KG1 (cell line): ENCODE data around the gene AP4S1.
"Not testable (repeated sequence)": the region's sequence is repeated elsewhere in the genome, so short reads cannot be mapped to it uniquely, and the experiment has no call there.

Experiments
- DNase-seq: peaks from one replicate; lab custom pipeline; 2025; lab: John Stamatoyannopoulos, UW

Gene AP4S1

DNA sequence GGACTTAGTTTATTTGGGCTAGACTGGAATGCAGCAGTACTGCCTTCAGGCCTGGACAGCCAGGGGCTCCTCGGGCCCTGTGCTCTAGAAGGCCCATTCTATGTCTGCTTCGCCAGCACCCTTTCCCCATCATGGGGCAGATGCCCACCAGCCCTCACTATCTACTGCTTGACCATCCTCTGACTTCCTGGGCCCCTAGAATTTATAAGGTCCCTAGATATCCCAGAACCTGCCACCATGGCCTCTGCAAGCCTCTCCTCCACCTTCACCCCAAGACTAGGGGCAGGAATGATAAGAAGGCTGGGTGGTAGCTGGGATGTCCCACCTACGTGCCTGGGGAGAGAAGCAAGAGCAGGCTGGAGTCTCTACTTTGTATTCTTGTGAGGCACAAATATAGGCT lies 59.6 kb downstream of the AP4S1 start:
- DNase-seq: no peak

DNA sequence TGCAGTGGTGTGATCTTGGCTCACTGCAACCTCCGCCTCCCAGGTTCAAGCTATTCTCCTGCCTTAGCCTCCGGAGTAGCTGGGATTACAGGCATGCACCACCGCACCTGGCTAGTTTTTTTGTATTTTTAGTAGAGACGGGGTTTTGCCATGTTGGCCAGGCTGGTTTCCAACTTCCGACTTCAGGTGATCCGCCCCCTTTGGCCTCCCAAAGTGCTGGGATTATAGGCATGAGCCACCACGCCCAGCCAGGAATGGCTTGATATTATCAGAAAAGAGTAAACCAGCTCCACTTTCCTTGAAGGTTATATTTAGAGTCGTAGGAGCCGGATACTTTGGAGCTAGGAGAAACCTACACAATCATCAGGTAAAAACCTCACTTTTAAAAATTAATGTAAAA lies 61.0 kb downstream of the AP4S1 start:
- not testable (repeated sequence) for DNase-seq

DNA sequence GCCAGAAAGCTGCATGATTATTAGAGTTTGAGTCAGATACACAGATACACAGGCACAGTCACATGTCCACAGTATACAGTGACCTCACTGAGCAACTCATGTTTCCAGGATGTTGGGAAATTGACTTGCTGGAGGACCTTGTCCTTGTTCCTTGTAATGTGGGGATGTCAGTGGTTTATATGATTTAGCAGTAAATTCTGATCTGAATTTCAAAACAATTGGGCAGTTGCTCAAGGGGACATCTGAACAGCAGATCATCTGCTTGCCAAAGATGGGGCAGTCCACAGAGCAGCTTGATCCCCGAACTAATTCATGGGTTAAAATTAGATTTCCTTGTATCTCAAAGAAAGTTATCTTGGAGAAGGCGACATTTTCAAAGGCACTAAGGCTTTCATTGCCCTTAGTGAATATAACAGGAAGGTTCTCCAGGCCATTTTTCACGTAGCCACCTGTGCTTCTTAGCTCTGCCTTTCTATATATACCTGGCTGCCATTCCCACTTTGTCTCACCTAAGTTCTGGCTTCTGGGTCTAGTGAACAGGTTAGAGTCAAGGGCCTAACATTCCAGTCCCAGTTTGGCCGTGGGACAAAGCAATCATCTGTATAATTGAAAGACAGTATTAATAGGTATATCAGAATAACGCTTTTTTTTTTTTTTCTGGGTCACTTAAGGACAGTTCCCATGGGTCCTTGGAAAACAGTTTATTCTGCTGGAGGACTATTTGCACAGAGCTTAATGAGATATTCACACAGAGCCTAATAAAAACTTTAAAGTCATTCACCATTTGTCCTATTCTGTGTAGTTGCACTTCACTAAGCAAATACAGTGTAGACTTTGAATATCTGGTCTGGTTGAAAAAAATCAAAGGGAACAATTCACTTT lies 65.7 kb downstream of the AP4S1 start:
- DNase-seq: no peak

DNA sequence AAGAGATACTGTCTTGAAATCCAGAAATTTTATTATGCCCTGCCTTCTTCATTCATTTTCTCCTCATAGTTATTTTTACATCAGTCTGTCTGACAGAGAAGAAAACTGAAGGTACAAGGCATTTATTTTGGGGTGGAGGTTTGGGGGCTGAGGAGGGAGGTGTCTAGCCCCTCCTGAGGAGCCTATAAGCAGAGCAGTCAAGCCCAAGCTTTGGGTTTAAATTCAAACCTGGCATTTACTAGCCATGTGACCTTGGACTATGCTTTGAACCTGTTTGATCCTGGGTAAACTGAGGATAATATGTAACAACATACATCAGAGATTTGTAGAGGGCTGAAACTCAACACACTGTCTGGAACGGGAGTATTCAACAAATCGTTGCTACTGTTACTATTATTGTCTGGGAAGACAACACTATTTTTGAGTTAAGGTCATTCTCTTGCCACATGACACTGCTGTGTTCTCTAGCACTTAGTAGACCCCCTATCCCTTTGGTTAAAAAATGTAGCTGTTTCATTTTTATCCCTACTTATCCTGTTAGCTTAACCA lies 66.8 kb downstream of the AP4S1 start:
- DNase-seq: no peak

DNA sequence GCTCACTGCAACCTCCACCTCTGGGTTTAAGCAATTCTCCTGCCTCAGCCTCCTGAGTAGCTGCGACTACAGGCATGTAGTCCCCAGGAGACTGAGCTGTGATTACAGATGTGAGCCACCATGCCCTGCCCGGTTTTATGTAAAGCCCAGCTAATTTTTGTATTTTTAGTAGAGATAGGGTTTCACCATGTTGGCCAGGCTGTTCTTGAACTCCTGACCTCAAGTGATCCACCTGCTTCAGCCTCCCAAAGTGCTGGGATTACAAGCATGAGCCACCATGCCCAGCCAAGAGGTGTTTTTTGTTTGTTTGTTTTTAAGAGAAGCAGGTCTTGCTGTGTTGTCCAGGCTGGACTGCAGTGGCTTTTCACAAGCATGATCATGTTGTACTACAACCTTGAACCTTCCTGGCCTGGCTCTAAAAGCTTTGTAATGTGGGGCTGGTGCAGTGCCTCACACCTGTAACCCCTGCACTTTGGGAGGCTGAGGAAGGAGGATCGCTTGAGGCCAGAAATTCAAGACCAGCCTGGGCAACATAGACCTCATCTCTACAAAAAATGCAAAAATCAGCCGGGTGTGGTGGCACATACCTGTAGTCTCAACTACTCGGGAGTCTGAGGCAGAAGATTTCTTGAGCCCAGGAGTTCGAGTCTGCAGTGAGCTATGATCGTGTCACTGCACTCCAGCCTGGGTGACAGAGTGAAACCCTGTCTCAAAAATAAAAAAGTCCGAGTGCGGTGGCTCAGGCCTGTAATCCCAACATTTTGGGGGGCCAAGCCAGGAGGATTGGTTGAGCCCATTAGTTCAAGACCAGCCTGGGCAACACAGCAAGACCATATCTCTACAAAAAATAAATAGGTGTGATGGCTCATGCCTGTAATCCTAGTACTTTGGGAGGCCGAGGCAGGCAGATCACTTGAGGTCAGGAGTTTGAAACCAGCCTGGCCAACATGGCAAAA lies 68.7 kb downstream of the AP4S1 start:
- not testable (repeated sequence) for DNase-seq

DNA sequence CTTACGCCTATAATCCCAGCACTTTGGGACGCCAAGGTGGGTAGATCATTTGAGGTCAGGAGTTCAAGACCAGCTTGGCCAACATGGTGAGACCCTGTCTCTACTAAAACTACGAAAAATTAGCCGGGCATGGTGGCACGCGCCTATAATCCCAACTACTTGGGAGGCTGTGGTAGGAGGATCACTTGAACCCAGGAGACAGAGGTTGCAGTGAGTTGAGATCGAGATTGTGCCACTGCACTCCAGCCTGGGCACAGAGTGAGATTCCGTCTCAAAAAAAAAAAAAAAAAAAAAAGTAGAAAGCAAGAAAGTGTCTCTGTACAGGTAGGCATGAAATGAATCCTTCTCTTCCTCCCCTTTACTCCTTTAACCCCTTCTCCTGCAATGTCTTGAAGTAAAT lies 70.4 kb downstream of the AP4S1 start:
- DNase-seq: not testable (repeated sequence)

DNA sequence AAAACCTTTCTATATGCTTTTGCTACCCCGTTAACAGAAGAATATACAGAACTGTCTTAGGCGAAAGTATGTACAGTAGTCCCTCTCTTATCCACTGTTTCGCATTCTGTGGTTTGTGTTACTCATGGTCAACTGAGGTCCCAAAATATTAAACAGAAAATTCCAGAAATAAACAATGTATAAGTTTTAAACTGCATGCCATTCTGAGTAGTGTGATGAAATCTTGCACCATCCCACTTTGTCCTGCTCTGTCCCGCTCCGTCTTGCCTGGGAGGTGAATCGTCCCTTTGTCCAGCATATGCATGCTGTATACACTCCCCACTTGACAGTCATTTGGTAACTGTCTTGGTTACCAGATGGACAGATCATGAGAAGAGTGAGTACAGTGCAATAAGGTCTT lies 70.8 kb downstream of the AP4S1 start:
- no peak for DNase-seq

DNA sequence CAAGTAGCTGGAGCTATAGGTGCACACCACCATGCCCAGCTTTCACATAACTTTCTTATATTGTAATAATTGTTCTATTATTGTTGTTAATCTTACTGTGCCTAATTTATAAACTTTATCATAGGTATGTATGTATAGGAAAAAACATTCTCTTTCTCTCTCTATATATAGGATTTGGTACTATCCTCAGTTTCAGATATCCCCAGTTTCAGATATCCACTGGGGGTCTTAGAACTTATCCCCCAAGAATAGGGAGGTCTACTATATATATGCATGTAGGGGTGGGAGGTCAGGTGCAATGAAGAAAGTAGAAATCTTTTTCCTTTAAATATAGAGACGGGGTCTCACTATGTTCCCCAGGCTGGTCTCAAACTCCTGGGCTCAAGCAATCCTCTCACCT lies 71.6 kb downstream of the AP4S1 start:
- no peak for DNase-seq

DNA sequence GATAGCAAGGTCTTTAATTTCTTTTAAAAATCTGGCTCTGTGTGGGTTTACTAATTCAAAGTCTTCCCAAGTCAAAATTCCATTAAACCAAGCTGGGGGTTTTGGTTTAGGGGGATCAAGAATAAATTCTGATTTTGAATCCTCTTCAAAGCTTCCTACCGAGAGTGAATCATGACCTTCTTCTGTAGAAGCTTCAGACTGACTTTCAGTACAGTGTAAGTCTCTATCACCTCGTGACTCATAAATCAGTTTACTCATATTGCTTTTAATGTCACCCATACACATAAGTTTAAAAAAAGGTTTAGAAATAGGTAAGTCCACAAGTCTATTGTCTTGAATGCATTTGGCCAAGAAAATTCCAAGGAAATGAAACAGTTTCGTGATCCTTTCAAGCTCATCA lies 81.3 kb downstream of the AP4S1 start:
- no peak for DNase-seq

DNA sequence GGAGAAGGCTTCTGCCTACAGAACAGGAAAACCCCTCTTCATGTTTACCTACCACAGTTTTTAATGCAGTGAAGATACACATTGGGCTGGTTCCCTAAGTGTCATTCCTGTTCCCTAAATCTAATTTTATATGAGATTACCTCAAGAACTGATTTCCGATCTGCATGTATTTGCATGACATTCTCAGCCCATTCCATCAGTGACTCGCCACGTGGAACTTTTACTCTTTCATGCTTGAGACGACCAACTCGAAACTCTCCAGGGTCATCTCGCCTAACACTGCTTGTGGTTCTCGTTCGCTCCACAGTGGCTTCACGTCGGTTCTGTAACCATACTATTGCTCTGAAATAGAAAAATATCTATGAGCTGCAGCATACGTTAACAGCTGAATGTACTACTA lies 83.8 kb downstream of the AP4S1 start:
- no peak for DNase-seq

DNA sequence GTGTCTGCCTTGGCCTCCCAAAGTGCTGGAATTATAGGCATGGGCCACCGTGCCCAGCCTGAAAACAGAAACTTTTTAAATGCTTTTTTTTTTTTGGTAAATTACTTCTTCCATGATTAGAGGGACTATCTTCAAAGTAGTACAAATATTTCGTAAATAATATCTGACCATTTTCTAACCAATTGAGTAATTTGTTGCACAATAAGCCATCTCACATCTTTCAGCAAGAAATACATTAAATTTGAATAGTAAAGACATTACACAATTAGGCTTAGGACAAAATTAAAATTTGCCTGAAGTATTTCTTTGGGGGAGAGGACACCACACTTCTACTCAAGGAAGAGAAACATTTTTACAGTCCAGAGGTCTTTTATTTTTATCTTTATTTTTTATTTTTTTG lies 85.4 kb downstream of the AP4S1 start:
- no peak for DNase-seq

DNA sequence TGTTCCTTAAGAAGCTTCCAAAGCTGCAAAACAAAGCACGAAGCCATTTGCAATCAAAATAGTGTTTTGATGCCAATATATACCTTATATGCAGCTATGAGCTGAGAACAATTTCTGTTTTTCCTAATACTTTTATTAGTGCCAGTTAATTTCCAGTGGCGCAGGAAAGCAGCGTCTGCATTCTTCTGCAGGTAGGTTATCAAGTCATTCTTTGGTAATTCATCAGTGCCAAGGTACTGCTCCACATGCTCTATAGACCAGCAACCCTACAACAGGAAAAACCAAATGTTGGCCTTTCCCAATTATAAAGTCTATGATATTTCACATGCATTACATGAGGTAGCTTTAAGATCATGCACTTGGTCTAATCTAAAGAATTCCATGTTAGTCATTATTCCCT lies 88.3 kb downstream of the AP4S1 start:
- DNase-seq: no peak

DNA sequence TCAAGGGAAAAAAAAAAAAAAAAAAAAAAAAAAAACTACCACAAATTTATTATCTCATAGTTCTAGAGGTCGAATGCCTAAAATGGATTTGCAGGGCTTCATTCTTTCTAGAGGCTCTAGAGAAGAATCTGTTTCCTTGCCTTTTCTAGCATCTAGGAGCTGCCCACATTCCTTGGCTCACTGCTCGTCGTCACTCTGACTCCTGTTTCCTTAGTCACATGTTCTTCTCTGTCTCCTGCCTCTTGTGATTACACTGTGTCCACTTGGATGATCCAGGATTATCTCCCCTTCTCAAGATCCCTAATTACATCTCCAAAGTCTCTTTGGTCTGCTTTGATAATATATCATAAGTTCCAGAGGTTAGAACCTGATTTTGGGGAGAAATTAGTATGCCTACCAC lies 93.4 kb downstream of the AP4S1 start:
- DNase-seq: no peak

DNA sequence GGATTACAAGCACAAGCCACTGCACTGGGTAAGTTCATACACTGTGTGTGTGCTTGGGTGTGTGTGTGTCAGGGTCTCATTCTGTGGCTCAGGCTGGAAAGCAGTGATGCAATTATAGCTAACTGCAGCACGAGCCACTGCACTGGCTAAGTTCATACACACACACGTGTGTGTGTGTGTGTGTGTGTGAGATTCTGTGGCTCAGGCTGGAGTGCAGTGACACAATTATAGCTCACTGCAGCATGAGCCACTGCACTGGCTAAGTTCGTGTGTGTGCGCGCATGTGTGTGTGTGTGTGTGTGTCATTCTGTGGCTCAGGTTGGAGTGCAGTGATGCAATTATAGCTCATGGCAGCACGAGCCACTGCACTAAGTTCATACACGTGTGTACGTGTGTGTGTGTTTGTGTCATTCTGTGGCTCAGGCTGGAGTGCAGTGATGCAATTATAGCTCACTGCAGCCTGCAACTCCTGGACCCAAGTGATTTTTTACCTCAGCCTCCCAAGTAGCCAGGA lies 96.7 kb downstream of the AP4S1 start:
- DNase-seq: no peak

DNA sequence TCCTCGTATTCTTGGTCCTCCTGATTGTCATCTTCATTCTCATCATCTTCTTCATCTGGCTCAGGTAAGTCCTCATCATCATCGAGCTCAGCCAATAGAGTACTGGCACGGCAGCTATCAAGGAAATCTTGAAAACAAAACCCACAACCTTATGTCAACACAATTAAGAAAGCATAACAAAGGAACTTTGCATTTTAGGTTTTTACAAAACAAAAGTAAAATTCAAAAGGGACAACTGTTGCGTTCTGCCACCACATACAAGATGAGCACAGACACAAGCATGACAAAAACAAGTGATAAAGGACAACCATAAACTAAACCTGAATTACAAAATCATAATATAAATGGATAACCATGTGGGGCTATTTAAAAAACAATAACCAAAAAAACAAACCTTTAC lies 97.5 kb downstream of the AP4S1 start:
- DNase-seq: no peak

DNA sequence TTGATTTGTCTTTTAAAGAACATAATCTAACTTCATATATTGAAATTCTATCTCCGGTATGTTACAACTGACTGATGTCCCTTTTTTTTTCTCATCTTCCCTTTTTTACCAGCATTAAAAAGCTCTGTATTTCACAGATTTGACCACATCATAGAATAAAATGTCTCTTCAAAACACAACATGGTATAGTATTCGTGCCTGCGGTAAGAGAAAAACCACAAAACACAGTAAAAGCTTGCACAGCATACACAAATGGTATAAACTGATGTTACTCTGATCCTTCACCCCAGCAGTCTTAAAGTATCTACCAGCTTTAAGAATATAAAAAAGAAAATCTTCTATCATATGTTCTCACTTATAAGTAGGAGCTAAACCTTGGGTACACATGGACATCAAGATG lies 98.7 kb downstream of the AP4S1 start:
- no peak for DNase-seq

DNA sequence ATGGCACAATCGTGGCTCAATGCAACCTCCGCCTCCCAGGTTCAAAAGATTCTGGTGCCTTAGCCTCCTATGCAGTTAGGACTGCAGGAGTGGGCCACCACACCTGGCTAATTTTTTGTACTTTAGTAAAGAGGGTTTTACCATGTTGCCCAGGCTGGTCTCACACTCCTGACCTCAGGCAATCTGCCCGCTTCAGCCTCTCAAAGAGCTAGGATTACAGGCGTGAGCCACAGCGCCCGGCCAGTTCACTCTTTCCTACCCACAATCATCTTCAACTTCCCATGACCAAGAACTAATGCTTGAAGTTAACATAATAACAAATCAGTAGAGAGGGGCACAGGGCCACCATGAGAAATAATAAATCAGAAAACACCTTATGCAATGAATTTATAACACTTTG lies 99.8 kb downstream of the AP4S1 start:
- no peak for DNase-seq

DNA sequence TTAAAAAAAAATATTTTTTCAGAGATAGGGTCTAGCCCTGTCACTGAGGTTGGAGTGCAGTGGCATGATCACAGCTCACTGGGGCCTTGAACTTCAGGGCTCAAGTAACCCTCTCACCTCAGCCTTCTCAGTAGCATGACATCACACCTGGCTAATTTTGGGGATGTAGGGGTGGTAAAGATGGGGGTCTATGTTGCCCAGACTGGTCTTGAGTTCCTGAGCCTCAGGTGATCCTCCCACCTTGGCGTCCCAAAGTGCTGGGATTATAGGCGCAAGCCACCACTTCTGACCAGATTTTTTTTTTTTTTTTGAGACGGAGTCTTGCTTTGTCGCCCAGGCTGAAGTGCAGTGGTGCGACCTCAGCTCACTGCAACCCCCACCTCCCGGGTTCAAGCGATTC lies 101.2 kb downstream of the AP4S1 start:
- DNase-seq: no peak

DNA sequence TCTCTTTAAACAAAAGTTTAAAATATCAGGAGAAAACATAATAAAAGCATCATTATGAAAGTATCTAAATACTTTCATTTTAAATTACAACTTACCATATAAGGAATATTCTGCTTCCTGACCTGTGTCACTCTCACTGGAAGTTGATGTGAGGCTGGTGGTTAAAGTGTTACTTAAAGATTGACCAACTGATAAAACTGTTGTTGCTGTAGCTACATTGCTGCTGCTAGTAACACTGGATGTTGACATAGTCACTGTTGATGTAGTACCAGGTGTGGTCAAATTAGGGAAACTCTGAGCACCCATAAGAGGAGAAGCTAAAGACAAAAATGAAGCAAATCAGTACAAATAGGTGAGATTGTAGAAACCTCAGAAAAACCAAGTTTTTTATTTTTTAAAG lies 102.2 kb downstream of the AP4S1 start:
- no peak for DNase-seq

DNA sequence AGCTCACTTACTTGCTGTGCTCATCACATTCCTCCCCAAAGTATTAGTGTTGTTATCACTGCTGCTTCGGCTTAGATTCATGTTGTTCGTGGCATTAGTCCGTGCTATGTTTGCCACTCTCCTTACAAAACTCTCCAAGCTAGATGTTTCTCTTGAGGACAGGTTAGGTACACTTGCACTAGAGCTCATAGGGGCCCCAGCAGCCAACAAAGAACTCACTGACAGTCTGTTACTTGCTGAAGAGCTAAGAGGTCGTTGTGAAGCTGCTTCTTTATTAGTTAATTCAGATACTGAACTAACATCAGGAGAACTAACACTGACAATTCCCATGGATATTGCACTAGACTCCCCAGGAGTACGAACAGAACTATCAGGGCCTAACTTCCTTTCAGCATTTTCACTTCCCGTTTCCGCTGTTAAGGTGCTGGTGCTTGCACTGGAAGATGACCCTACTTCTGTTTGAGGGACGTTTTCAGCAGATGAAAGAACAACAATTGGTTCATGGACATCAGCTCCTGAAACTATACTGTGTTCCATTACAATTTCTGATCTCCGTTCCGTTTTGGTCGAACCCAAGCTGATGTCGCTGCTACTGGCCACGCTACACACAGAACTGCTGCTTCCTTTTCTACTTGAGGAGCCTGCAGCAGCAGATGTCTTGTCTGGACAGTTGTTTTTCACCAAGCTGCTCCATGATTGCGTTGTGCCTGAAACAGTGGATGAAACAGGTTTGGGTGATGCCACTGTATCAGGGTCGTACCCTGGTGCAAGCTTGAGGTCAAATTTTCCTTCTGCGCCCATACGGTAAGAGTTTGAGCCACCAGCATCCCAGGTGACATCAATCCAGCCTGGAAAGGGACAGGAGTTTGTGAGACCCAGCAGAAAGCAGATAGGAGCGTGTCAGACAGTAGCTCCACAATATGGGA lies 103.4 kb downstream of the AP4S1 start:
- DNase-seq: no peak

DNA sequence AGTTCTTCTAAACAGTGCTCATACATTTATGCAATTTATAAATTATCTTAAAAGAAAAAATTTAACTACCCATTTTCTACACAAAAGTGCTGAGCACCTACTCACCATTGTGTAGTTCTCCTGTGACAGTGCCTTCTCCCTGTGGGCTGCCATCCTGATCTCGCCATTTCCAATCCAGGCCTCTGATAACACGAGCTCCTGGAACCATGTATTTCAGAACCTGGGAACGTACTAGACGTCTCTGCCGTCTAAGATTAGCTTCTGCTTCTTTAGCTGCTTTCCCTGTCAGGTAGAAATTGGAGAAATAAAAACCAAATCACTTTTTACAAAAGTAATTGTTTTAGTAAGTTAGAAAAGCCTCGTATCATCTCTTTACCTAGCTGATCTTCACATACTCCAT lies 107.7 kb downstream of the AP4S1 start:
- DNase-seq: no peak
